ENCODE results near the gene PRSS33.

- no peak for TF ChIP-seq CTCF (IDR thresholded peaks at IDR 0.05; ENCODE audit: low read depth, low read length)
- TF ChIP-seq POLR2A (IDR thresholded peaks at IDR 0.05; ENCODE audit: extremely low read depth, insufficient read length), result no peak
- TF ChIP-seq MYC (IDR thresholded peaks at IDR 0.05; ENCODE audit: low read depth, low read length), result no peak
Measured at GRCh38 chr16:2786826-2787151, 571 bp downstream of the PRSS33 start.

Data from NB4 (cell line).